Measurements from ENCODE around the gene SORCS3.

DNA sequence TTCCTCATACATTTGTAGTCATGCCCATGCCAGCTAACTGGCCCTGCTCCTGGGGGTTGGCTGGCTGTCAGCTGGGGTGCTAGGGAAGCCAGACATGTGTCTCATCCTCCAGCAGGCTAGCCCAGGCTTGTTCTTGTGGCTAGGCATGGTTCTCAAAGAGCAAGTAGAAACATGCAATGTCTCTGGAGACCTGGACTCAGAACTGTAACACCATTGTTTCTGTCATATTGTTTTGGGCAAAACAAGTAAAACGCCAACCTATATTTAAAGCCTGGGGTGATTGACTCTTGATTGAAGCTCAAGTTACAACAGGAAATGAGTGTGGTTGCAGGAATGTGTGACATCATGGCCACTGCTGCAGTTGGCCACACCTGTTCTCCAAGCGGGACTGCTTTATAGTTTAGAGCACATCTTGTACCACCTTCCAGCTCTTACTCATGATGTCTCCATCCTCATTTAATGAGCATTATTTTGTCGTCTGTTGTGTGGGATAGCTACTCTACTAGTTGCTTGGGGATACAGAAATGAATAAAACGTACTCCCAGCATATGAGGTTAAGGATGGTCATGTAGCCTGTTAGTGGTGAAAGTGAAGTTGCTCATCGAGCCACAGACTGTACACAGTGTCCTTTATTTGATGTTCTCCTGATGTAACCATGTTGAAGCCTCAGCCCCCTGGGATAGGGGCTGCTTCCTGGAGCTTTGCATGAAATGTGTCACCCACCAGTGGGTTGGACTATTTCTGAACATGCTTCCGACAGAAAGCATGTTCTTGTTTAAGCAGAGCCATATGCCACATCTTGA is 168.4 kb downstream of the SORCS3 start:
- TF ChIP-seq EZH2 (IDR thresholded peaks at IDR 0.05) (no peak), POLR2AphosphoS5 (IDR thresholded peaks at IDR 0.05; ENCODE audit: borderline replicate concordance, low read depth, low read length) (no peak)
